Inflammatory macrophage treated with lipopolysaccharide for 4 hours (primary cell): ENCODE measurements around the gene SRGAP3.
"Not testable (repeated sequence)": the region's sequence is repeated elsewhere in the genome, so short reads cannot be mapped to it uniquely, and the experiment has no call there.

Experiments used
- DNase-seq: peaks from one replicate; pipeline ENCODE4 v3.0.0-alpha.2; 2020

Gene SRGAP3

DNA sequence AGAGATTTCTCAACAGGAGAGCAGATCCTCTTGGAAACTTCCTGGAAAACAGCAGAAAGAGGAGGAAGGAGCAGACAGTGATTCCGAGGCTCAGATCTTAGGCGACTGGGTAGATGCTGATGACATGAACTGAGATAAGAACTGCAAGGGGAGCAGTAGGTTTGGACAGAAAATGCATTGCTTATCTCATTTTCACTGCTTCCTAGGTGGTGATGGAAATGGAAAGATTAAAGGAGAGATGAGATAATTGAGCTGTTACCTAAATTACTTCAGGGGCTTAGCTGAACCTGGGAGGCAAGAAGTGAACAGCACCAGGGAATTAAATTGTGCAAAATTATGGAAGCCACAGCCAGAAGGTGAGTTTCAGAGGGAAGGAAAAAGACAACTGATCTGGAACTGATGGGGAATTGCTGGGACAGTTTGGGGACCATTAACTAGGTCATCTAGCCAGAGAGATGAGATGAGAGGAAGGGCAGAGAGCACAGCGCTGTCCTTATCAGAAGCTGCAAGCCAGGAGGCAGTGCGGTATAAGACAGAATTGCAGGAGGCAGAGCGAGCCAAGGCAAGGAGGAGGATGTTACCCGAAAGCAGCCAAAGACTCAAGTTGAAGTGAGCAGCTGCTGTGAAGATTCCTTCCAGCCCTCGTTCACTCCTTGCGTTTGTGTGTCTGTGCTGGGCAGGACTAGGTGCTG, 140.4 kb downstream of the SRGAP3 start:
- no peak for DNase-seq

DNA sequence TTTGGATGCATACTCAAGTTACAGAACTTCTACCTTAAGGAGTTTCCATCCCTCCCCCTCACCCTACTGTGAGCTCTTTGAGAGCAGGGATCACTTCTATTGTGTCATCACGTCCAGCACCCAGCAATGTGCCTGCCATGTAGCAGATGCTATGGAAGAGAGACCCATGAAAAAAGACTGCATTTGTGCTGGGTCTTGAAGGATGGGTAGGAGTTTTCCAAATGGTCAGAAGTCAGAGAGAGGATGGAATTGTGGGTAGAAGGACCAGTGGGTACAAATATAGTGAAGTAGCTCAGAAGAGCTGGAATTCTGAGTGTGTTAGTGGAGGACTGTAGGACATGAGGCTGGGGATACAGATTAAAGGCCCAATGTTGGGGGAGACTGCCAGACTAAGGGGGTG, 141.7 kb downstream of the SRGAP3 start:
- no peak for DNase-seq

DNA sequence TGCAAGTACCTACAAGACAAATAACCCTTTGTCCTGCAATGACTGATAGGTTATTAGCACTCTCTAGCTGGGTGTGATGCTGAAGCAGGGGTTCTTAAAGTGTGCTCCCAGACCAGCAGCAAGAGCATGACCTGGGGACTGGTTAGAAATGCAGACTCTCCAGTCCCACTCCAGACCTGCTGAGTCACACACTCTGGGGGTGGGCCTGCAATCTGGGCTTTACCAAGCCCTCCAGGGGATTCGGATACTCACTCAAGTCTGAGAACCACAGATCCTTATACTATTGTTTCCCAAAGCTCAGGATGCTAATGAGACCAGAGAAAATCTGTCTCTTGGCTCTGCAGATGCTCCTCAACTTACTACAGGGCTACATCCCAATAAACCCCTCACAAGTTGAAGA, 144.0 kb downstream of the SRGAP3 start:
- DNase-seq: no peak

- DNase-seq: no peak
Measured at GRCh38 chr3:9104121-9104520, 145.3 kb downstream of the SRGAP3 start.

GRCh38 chr3:9102240-9102981, 147.0 kb downstream of the SRGAP3 start:
- no peak for DNase-seq

DNA sequence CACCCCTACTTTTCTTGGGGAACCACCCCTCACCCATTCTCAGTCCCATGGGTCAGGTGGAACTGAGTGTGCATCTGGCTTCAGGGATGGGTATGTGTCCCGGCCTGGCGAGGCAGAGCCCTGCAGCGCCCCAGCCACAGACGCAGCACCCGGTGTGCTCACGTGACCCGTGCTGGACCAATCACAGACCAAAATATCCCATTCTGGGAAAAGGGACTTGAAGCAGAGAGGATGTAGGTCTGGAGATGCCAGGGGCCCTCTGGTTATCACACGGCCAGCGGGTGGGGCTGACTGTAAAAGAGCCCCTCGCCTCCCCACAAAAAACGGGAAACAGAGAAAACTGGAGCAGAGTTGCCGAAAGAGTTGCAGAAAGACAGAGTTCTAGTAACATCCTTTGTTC, 148.2 kb downstream of the SRGAP3 start:
- no peak for DNase-seq

DNA sequence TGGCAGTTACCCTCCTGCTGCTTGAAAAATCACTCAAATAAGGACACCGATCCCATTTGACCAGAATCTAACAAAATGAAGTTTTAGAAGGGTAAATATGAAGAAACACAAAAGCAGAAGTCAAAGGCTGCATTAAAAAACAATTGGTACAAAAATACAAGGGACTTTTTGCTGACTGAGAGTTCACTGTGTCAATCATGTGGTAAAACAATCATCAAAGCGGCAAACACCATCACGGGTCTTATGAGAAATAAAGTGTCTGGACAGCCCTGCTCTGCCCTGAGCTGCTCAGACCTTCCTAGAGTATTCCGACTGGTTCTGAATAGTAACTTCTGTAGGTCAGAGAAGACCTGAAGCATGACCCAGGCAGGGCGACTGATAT, 148.9 kb downstream of the SRGAP3 start:
- peak; percentile 78 for DNase-seq

- DNase-seq: no peak
Measured at GRCh38 chr3:9099702-9100512, 149.5 kb downstream of the SRGAP3 start.

DNA sequence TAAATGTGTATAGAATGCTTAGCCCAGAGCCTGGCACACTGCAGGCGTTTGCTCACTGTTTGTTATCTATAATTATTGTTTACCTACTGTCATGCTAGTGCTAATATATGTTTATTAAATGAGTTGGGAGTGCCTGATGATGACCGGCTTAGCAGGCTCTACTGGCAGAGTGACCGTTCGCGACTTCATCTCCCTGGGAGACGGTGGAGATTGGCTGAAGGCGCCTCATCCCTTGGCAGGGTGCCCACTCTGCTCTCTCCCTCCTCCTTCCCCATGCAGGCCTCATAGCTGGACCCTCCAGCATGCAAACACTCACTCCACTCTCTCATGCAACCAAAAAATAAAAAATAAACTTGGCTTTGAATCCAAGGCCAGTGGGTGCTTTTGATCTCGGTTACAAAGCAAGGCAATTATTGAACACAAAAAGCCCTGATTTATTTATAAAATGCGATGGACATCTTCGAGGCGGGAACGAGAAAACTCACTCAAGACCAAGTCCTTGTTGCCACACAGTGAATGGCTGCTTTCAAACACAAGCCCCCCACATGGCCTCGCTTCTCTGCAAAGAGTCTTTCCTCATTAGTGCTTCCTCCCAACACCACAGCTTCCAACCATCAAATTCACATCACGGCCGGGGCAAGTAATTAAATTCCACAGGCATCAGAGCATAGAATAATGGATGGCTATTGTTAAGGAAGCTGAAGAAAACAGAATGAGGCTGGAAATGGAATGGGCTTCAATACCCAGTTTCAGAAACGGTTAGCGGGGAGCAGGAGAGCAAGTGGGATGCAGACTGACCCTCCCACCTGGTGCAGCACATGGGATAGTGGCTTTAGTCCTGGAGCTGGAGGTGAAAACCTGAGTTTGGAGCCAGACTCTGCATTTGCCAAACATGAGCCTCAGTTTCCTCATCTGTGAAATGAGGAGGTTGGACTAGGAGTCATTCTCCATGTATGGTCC, 150.4 kb downstream of the SRGAP3 start:
- DNase-seq: no peak

DNA sequence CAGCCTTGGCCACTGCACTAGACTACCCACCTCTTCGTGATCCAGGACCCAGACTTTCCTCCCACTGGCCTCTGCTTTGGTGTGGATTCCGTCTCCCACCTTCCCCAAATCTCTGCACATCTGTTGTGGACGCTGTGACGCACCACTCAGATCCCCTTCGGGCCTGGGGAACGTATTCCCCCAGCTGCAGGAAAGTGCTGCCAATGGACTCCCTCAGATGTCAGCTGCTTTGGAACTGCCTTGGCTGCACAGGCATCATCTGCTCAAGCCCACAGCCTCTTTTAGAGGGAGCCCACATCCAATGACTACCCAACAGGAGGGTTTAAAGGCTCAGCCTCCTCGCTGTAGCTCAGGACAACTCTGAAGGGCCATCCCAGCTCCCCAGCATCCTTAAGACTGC, 152.0 kb downstream of the SRGAP3 start:
- no peak for DNase-seq

- no peak for DNase-seq
Measured at GRCh38 chr3:9091486-9092235, 157.8 kb downstream of the SRGAP3 start.

- no peak for DNase-seq
Measured at GRCh38 chr3:9088441-9089353, 160.7 kb downstream of the SRGAP3 start.

- peak; percentile 83 for DNase-seq
Measured at GRCh38 chr3:9087831-9088413, 161.5 kb downstream of the SRGAP3 start.

- DNase-seq: not testable (repeated sequence)
Measured at GRCh38 chr3:9085428-9085827, 164.0 kb downstream of the SRGAP3 start.

DNA sequence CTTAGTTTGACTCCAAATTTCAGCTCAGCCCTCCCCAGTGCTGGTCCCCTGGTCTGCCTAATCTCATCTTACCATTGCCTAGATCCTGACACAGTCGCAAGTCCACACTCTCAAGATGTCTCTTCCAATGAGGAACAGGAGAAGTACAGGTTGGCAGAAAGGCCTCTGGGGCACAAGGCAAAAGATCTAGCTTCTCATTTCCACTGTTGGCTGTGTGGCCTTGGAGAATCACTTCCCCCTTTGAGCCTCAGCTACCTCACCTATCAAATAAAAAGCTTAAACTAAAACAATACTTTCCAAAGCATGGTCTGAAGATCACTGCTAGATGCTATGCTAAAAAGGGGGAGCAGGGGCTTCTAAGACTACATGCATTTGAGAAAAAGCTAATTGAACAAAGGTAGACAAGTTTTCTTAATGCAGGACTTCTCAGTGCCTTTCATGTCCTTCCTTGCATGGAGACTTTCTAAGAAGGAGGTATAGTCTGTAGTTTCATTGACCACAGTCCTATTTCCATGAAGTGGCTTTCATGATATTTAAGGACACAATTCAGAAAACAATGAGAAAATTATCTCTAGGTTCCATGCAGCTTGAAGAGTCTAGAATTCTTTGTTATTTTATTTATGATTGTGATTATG, 168.1 kb downstream of the SRGAP3 start:
- DNase-seq: peak; percentile 42

DNA sequence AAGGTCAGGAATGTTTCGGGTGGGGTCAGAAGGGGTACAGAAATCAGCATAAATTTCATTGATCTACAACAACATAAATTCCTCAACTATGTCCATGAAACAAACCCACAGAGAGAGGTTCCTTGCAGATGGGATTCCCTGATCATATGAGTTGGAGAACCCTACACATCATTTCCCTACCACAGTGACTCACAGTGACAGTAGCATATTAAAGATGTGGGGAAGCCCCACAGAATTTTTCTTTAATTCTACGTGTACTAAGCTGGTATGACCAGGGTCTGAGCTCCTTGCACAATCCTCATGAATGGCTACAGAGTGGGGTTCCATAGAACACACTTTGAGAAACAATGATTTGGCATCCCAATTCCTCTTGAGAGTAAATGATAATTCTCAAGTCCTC, 169.3 kb downstream of the SRGAP3 start:
- DNase-seq: peak; percentile 89

DNA sequence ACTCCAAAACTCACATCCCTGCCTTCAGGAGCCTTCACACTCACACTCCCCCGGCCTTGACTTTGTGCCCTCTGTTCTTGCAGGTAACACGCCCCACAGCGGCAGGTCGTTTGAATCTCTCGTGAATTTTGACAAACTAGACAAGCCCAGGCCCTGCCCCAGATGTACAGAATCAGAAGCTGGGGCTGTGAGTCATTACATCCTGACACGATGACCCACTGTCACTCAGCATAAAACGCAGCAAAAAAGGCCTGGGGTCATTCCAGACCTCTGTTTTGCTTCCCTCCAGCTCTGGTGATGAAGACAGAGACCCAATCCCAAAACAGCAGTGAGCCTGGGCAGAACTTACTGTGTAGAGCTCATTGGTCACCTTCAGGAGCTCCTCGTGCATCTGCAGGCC, 169.8 kb downstream of the SRGAP3 start:
- DNase-seq: peak; percentile 60

DNA sequence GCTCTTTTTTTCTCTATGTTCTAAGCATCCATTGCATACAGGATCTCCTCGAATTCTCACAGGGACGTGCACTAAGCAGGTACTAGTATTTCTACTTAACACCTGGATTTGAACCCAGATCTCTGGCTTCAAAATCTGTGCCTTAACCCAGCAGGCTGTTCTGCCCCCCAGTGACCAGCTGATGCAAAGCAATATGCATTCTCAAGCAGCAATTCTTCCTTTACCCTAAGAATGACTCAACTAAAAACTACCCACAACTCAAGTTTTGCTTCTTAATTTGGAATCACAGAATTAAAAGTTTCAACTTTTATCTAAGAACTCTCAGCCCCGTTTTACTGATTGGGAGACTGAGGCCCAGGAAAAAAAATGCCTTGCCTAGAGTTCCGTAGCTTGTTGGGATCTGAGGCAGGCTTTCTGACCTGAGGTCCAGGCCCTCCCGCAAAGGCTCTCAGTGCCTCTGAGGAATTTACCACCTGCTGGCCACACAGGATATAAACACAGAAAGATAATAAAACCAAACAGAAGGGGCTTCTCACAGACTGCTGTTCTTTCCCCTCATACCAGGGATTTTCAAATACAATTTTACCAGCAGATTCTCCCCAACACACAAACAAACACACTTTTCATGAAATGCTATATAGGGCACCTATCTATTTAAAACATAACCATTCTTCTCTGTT, 170.7 kb downstream of the SRGAP3 start:
- no peak for DNase-seq

DNA sequence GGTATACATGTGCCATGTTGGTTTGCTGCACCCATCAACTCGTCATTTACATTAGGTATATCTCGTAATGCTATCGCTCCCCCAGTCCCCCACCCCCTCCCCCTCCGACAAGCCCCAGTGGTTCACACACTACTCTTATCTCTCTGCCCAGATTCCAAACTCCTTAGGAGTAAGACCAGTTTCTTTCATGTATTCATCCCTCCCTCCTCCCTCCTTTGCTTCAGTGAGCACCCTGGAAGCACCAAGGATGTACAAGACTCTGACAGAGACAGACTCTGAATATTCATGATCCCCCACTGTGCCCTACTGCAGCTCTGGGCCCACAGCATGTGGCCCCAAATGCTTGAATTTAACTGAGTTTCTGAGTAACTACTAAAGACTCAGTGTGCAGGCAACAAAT, 172.4 kb downstream of the SRGAP3 start:
- no peak for DNase-seq
